GM19395 (cell line): ENCODE data around the gene NLRC5.
"Not testable (repeated sequence)": the region's sequence is repeated elsewhere in the genome, so short reads cannot be mapped to it uniquely, and the experiment has no call there.

Source experiments
- ATAC-seq: cut with Tn5 transposase; IDR thresholded peaks from one replicate; pipeline ENCODE4 v1.9.1; 2021; ENCODE audit warnings: mild to moderate bottlenecking, moderate library complexity; ENCODE audit not compliant: unreplicated experiment

Gene NLRC5

DNA sequence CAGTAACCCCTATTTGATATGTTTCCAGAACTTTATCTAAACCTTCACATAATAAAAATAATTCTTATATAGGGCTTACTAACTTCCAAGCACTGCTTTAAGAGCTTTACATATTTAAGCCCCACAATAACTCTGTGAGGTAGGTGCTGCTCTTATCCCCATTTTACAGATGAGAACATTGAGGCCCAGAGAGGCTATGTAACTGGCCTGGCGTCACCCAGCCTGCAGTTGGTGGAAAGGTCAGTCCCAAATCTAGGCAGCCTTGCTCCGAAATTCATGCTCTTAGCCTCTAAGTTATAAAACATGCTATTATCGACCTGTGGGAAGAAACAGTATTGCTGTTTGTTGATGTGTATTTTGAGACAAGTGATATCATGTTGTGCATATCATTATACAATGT is 9.0 kb downstream of the NLRC5 start:
- ATAC-seq: no peak

- ATAC-seq: no peak
These were observed 9.5 kb downstream of the NLRC5 start for GRCh38 chr16:56998861-56999260.

DNA sequence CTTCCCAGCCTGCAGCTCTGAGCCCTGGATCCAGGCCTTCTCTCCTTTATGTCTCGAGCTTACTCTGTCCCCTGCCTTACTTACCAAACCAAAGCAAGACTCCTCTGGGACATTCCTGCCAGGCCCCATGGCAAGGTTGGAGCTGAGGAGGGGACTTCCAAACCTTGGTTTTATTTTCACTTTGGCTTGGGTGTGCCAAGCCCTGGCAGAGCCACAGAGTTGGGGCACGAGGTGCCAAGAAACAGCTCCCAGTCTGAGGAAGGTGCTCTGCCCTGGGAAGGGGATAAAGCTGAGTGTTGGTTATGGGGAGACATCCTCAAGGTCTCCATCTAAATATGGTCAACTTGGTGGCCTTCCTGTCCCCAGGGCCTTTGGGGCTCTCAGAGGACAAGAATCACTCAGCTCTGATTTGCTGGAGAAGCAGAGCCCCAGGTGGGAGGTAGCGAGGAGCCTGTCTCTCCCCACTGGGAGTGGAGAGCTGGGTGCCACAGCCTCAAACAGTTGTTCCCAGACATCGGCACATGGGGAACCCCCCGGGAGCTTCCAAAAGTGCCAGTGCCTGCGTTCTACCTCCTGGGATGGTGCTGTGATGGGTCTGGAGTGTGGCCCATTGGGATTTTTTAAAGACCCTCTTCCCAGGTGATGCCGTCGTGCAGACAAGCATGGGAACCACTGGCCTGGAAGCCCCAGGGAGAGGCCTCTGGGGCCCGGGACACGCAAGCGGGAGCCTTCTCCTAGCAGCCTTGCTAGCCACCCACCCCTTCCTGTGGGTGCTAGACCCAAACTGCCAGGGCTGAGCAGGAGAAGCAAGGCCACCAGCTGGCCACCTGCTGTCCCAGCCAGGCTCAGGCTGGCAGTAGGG is 10.3 kb downstream of the NLRC5 start:
- no peak for ATAC-seq

- ATAC-seq: peak; percentile 48
These were observed 11.1 kb downstream of the NLRC5 start for GRCh38 chr16:57000271-57001025.

DNA sequence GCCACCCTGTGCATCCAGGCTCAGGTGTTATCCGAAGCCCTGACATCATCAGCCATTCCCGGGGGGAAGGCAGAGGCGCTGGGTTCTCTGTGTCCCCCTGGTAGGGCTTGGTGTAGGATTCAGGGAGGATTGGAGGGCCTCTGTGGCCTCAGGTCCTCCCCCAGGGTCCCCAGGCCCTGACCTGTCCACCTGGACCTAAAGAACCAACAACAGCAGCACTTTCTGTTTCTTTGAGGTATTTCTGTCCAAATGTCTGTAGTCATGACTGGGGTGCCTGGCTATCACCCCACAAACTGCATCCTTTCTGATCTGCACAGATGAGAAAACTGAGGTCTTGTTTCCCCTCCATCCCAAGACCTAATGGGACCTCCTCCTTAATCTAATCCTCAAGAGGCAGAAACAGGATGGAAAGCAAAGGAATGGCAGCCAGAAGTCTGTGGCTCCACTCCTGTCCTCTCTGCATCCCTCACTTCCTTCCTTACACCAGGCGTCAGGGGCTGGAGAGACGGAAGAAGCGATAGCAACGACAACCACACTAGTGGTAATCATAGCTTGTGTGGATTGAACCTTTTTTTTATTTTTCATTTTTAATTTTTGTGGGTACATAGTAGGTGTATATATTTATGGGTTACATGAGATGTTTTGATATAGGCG is 11.8 kb downstream of the NLRC5 start:
- no peak for ATAC-seq

DNA sequence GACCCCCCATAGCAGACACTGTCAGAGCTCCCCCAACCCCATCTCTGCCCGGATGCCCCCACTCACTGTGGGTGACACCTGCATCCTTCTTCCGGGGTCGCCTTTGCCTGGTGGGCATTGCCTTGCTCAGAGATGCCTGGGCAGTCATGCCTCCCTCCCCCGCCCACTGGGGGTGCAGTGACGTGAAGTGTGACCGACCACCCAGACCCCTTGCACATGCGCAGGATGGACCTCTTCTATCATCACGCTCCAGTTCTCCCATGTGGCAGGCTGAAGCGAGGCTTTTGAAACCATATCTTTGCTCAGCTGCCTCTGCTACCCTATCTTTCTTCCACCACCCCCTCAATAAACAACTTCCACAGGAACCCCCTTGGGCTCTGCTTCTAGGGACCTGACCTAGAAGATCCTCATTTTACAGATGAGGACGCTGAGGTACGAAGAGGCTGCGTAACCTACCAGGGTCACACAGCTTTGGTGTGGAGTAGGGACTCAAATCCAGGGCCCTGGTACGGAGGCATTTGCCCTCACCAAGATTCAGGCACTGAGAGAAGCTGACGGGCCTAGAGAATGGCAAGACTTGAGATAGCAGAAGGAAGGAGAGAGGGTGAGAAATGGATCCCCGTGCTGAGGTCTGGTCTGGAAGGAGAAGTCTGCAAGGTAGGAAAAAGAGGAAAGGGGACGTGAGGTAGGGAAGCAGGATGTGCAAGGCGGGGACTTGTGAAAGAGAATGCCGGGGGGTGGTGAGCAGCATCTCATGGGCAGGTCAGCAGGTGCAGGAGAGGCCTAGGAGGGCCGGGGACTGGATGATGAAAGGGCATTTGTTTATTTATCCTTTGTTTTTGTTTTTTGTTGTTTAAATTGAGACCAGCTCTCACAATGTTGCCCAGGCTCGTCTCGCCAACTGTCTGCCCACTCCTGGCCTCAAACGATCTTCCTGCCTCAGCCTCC is 14.4 kb downstream of the NLRC5 start:
- ATAC-seq: no peak

GRCh38 chr16:57004387-57005250 is 15.3 kb downstream of the NLRC5 start:
- ATAC-seq: no peak

DNA sequence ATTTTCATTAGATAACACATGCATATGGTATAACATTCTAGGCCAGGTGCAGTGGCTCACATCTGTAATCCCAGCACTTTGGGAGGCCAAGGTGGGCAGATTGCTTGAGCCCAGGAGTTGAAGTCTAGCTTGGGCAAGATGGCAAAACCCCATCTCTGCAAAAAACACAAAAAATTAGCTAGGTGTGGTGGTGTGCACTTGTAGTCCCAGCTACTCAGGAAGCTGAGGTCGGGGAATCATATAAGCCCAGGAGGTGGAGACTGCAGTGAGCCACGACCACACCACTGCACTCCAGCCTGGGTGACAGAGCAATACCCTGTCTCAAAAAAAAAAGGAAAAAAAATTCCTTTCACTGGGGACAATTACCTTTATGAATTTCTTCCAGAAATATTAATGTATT is 16.2 kb downstream of the NLRC5 start:
- not testable (repeated sequence) for ATAC-seq

GRCh38 chr16:57007050-57007449 is 17.7 kb downstream of the NLRC5 start:
- ATAC-seq: no peak

DNA sequence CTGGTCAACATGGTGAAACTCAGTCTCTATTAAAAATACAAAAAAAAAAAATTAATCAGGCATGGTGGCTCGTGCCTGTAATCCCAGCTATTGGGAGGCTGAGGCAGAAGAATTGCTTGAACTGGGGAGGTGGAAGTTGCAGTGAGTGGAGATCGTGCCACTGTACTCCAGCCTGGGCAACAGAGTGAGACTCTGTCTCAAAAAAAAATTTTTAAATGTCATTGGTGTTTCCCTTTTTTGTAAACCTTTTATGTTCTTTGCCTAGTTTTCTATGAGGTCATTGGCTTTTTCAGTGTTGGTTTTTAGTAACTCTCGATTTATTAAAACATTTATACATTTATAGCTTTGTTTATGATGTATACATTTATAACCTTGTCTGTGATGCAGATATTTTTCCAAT is 18.2 kb downstream of the NLRC5 start:
- no peak for ATAC-seq

- ATAC-seq: no peak
These were observed 19.1 kb downstream of the NLRC5 start for GRCh38 chr16:57008440-57008839.

GRCh38 chr16:57009643-57010170 is 20.4 kb downstream of the NLRC5 start:
- no peak for ATAC-seq

DNA sequence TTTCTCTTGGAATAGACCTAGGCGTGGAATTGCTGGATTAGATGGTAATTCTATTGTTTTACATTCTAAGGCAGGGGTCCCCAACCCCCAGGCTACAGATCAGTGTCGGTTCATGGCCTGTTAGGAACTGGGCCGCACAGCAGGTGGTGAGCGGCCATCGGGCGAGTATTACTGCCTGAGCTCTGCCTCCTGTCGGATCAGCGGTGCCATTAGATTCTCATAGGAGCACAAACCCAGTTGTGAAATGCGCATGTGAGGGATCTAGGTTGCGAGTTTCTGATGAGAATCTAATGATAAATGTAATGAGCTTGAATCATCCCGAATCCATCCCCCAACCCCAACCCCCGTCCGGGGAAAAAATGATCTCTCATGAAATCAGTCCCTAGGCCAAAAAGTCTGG is 23.0 kb downstream of the NLRC5 start:
- ATAC-seq: no peak

- no peak for ATAC-seq
These were observed 23.9 kb downstream of the NLRC5 start for GRCh38 chr16:57013229-57013628.

- no peak for ATAC-seq
These were observed 24.5 kb downstream of the NLRC5 start for GRCh38 chr16:57013902-57014301.

DNA sequence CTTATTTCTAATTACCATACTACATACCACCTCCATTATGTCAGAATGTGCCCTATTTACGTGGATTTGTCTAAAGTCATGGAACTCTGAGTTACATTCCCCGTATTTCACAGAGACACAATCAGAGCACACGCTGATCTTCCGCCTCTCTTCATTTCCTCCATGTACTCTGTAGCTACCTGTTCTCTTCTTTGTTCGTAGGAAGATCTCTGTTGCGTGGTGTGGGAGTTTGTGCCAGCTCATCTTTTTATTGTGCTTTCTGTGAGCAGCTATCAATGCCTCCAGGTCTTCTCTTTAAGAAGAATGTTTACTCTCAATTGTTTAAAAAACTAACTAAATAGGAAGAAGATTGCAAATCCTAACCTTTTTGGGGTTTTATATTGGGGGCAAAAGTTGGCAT is 26.9 kb downstream of the NLRC5 start:
- no peak for ATAC-seq

GRCh38 chr16:57016831-57017230 is 27.5 kb downstream of the NLRC5 start:
- ATAC-seq: no peak

- no peak for ATAC-seq
These were observed 27.9 kb downstream of the NLRC5 start for GRCh38 chr16:57017251-57017650.

DNA sequence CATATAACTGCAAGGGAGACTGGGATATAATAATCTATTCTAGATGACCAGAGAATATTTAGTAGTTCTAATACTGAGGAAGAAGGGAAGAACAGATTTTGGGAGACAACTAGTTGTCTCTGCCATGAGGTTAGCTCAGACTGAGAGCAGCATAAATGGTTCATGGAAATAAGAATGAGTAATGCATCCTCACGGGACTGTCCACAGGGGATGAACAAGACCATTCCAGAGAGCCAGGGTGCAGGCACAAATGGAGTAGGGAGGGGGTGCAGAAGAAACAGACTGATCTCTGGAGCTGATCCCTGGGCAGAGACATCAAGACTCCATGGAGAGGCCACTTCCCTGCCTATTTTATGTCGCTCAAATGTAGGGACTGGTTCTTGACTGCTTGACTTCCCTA is 30.4 kb downstream of the NLRC5 start:
- ATAC-seq: no peak
